HEK293 (cell line): Measurements from ENCODE around the gene MDM4.
A peak's percentile ranks its signal among the peaks of the same experiment; 100 is the strongest.

ENCODE experiments used
- BCL11B ChIP-seq: fragments of 450-650 bp; formaldehyde crosslinking; IDR thresholded peaks from 2 replicates; pipeline ENCODE4 v1.5.1; 2016; ENCODE audit warnings: low read depth, missing biosample characterization, missing genetic modification characterization
- GLIS2 ChIP-seq: fragments of 450-650 bp; formaldehyde crosslinking; IDR thresholded peaks from 2 replicates; pipeline ENCODE4 v1.5.1; 2016; ENCODE audit warnings: missing biosample characterization, missing genetic modification characterization
- IKZF3 ChIP-seq: fragments of 450-650 bp; IDR thresholded peaks from 2 replicates; pipeline ENCODE4 v1.5.0; 2018; ENCODE audit warnings: missing biosample characterization, mild to moderate bottlenecking, missing genetic modification characterization, moderate library complexity
- KLF1 ChIP-seq: fragments of 450-650 bp; formaldehyde crosslinking; IDR thresholded peaks from 2 replicates; pipeline ENCODE4 v1.5.1; 2016; ENCODE audit warnings: missing biosample characterization, missing genetic modification characterization
- KLF16 ChIP-seq: fragments of 450-650 bp; formaldehyde crosslinking; IDR thresholded peaks from 2 replicates; pipeline ENCODE4 v1.5.1; 2017; ENCODE audit warnings: missing biosample characterization, missing genetic modification characterization
- MEIS1 ChIP-seq: sonication (generic); formaldehyde crosslinking; IDR thresholded peaks from 2 replicates; pipeline ENCODE4 v1.8.1; 2022; ENCODE audit warnings: missing genetic modification reagents, mild to moderate bottlenecking, borderline replicate concordance
- MZF1 ChIP-seq: fragments of 450-650 bp; formaldehyde crosslinking; IDR thresholded peaks from 2 replicates; pipeline ENCODE4 v1.5.1; 2017; ENCODE audit warnings: missing biosample characterization, missing genetic modification characterization, borderline replicate concordance
- PRDM4 ChIP-seq: fragments of 450-650 bp; formaldehyde crosslinking; IDR thresholded peaks from 2 replicates; pipeline ENCODE4 v1.5.1; 2017; ENCODE audit warnings: missing biosample characterization, missing genetic modification characterization
- SP3 ChIP-seq: fragments of 450-650 bp; formaldehyde crosslinking; IDR thresholded peaks from 2 replicates; pipeline ENCODE4 v1.5.1; 2016; ENCODE audit warnings: missing biosample characterization, missing genetic modification characterization
- WT1 ChIP-seq: fragments of 450-650 bp; formaldehyde crosslinking; IDR thresholded peaks from 2 replicates; pipeline ENCODE4 v1.5.1; 2016; ENCODE audit warnings: missing biosample characterization, missing genetic modification characterization
- ZBTB1 ChIP-seq: fragments of 450-650 bp; formaldehyde crosslinking; IDR thresholded peaks from 2 replicates; pipeline ENCODE4 v1.5.1; 2016; ENCODE audit warnings: missing biosample characterization, missing genetic modification characterization
- ZBTB17 ChIP-seq: fragments of 450-650 bp; formaldehyde crosslinking; IDR thresholded peaks from 2 replicates; pipeline ENCODE4 v1.5.1; 2016; ENCODE audit warnings: missing biosample characterization, missing genetic modification characterization
- ZEB2 ChIP-seq: fragments of 450-650 bp; formaldehyde crosslinking; IDR thresholded peaks from 2 replicates; pipeline ENCODE4 v1.5.1; 2016; ENCODE audit warnings: missing biosample characterization, missing genetic modification characterization
- ZFP37 ChIP-seq: fragments of 450-650 bp; formaldehyde crosslinking; IDR thresholded peaks from 2 replicates; pipeline ENCODE4 v1.5.1; 2016; ENCODE audit warnings: missing biosample characterization, missing genetic modification characterization
- ZNF121 ChIP-seq: fragments of 450-650 bp; formaldehyde crosslinking; IDR thresholded peaks from 2 replicates; pipeline ENCODE4 v1.5.1; 2016; ENCODE audit warnings: missing biosample characterization, missing genetic modification characterization
- ZNF202 ChIP-seq: fragments of 450-650 bp; formaldehyde crosslinking; IDR thresholded peaks from 2 replicates; pipeline ENCODE4 v1.5.1; 2016; ENCODE audit warnings: missing biosample characterization, missing genetic modification characterization, borderline replicate concordance
- ZNF221 ChIP-seq: fragments of 450-650 bp; formaldehyde crosslinking; IDR thresholded peaks from 2 replicates; pipeline ENCODE4 v1.5.1; 2017; ENCODE audit warnings: missing biosample characterization, missing genetic modification characterization, borderline replicate concordance
- ZNF24 ChIP-seq: fragments of 450-650 bp; formaldehyde crosslinking; IDR thresholded peaks from 2 replicates; pipeline ENCODE4 v1.5.1; 2016; ENCODE audit warnings: missing biosample characterization, missing genetic modification characterization
- ZNF274 ChIP-seq, 2 experiments: fragments of 200-500 bp in 1 of 2; fragments of 450-650 bp in 1 of 2; sonication (Bioruptor generic) in 1 of 2; formaldehyde crosslinking in 1 of 2; IDR thresholded peaks; 2 replicates each; pipeline versions ENCODE4 v1.5.1 to v1.6.1; 2014 to 2016; ENCODE audit warnings: borderline replicate concordance in 1 of 2, inconsistent platforms in 1 of 2, low read length in 1 of 2, missing biosample characterization in 1 of 2, missing genetic modification characterization in 1 of 2
- ZNF335 ChIP-seq: fragments of 450-650 bp; formaldehyde crosslinking; conservative IDR thresholded peaks from 2 replicates; pipeline ENCODE4 v1.5.1; 2016; ENCODE audit warnings: missing biosample characterization, missing genetic modification characterization
- ZNF341 ChIP-seq: fragments of 450-650 bp; formaldehyde crosslinking; IDR thresholded peaks from 2 replicates; pipeline ENCODE4; 2016; ENCODE audit warnings: low read depth, missing biosample characterization, missing genetic modification characterization
- ZNF354C ChIP-seq: fragments of 450-650 bp; formaldehyde crosslinking; IDR thresholded peaks from 2 replicates; pipeline ENCODE4 v1.5.1; 2016; ENCODE audit warnings: missing biosample characterization, missing genetic modification characterization, low read depth, borderline replicate concordance
- ZNF366 ChIP-seq: fragments of 450-650 bp; formaldehyde crosslinking; conservative IDR thresholded peaks from 2 replicates; pipeline ENCODE4 v1.5.1; 2016; ENCODE audit warnings: missing biosample characterization, missing genetic modification characterization
- ZNF37A ChIP-seq: fragments of 450-650 bp; IDR thresholded peaks from 2 replicates; pipeline ENCODE4 v1.5.1; 2018; ENCODE audit warnings: missing biosample characterization, missing genetic modification characterization
- ZNF449 ChIP-seq: fragments of 450-650 bp; formaldehyde crosslinking; IDR thresholded peaks from 2 replicates; pipeline ENCODE4 v1.5.1; 2017; ENCODE audit warnings: missing biosample characterization, mild to moderate bottlenecking, missing genetic modification characterization, moderate library complexity
- ZNF510 ChIP-seq: fragments of 450-650 bp; formaldehyde crosslinking; IDR thresholded peaks from 2 replicates; pipeline ENCODE4 v1.5.1; 2018; ENCODE audit warnings: mild to moderate bottlenecking, missing genetic modification characterization, missing biosample characterization; ENCODE audit not compliant: insufficient replicate concordance
- ZNF560 ChIP-seq: fragments of 450-650 bp; formaldehyde crosslinking; IDR thresholded peaks from 2 replicates; pipeline ENCODE4 v1.5.1; 2017; ENCODE audit warnings: missing biosample characterization, missing genetic modification characterization, borderline replicate concordance
- ZNF585B ChIP-seq: fragments of 450-650 bp; formaldehyde crosslinking; IDR thresholded peaks from 2 replicates; pipeline ENCODE4 v1.5.1; 2016; ENCODE audit warnings: missing biosample characterization, missing genetic modification characterization
- ZNF600 ChIP-seq: fragments of 450-650 bp; formaldehyde crosslinking; IDR thresholded peaks from 2 replicates; pipeline ENCODE4 v1.5.1; 2016; ENCODE audit warnings: missing biosample characterization, missing genetic modification characterization
- ZNF660 ChIP-seq: fragments of 450-650 bp; IDR thresholded peaks from 2 replicates; pipeline ENCODE4 v1.5.1; 2018; ENCODE audit warnings: missing biosample characterization, mild to moderate bottlenecking, missing genetic modification characterization
- ZNF670 ChIP-seq: fragments of 450-650 bp; formaldehyde crosslinking; IDR thresholded peaks from 2 replicates; pipeline ENCODE4 v1.5.1; 2016; ENCODE audit warnings: missing biosample characterization, missing genetic modification characterization, low read depth
- ZNF76 ChIP-seq: fragments of 450-650 bp; formaldehyde crosslinking; IDR thresholded peaks from 2 replicates; pipeline ENCODE4; 2016; ENCODE audit warnings: low read depth, missing biosample characterization, missing genetic modification characterization, borderline replicate concordance
- ZNF776 ChIP-seq: fragments of 450-650 bp; formaldehyde crosslinking; IDR thresholded peaks from 2 replicates; pipeline ENCODE4 v1.5.0; 2017; ENCODE audit warnings: missing biosample characterization, missing genetic modification characterization, borderline replicate concordance
- ZNF792 ChIP-seq: fragments of 450-650 bp; formaldehyde crosslinking; IDR thresholded peaks from 2 replicates; pipeline ENCODE4 v1.5.1; 2016; ENCODE audit warnings: missing biosample characterization, missing genetic modification characterization
- ZSCAN18 ChIP-seq: fragments of 450-650 bp; formaldehyde crosslinking; IDR thresholded peaks from 2 replicates; pipeline ENCODE4 v1.5.1; 2016; ENCODE audit warnings: missing biosample characterization, missing genetic modification characterization

Gene MDM4

GRCh38 chr1:204516180-204516879, at the start of gene MDM4 (continued):
- 0 out of 2 replicates have a peak, but pooled peaks have one; percentile 65 for TF ChIP-seq ZNF670
- peak; percentile 62; the same call in 1 of the 2 replicates for TF ChIP-seq ZNF121 (tag by site-specific recombination)
- TF ChIP-seq ZNF510 (tag by site-specific recombination) = no peak
- TF ChIP-seq ZNF24 (tag by site-specific recombination) = peak; percentile 89
- peak; percentile 100 for TF ChIP-seq GLIS2
- TF ChIP-seq ZNF660 = peak; percentile 88; the same call in 1 of the 2 replicates
- peak; percentile 94 for TF ChIP-seq ZEB2 (tag by site-specific recombination)
- TF ChIP-seq ZNF335 (tag by site-specific recombination) = peak; percentile 99
- no peak for TF ChIP-seq ZBTB1
- peak; percentile 96 for TF ChIP-seq KLF16 (tag by site-specific recombination)
- peak; percentile 81; the same call in 1 of the 2 replicates for TF ChIP-seq BCL11B (tag by site-specific recombination)
- no peak for TF ChIP-seq ZNF274 (IDR thresholded peaks at IDR 0.05; ENCODE audit: low read length)
- no peak for TF ChIP-seq ZNF274 (tag by site-specific recombination; IDR thresholded peaks at IDR 0.05; ENCODE audit: borderline replicate concordance)
- no peak for TF ChIP-seq ZNF560 (tag by site-specific recombination)
- TF ChIP-seq KLF1 (tag by site-specific recombination) = no peak; the same call in 1 of the 2 replicates
- TF ChIP-seq ZNF37A (tag by site-specific recombination) = no peak
- TF ChIP-seq ZNF449 (tag by site-specific recombination) = peak; percentile 89
- TF ChIP-seq ZNF585B (tag by site-specific recombination) = no peak
- peak; percentile 82 for TF ChIP-seq ZNF600
- no peak for TF ChIP-seq ZNF776 (tag by site-specific recombination)
- peak; percentile 88 for TF ChIP-seq ZNF341 (tag by site-specific recombination)
- no peak for TF ChIP-seq ZNF221 (tag by site-specific recombination)
- TF ChIP-seq ZNF354C (tag by site-specific recombination) = no peak
- TF ChIP-seq ZSCAN18 (tag by site-specific recombination) = peak; percentile 77
- no peak for TF ChIP-seq ZNF202
- TF ChIP-seq MEIS1 (CRISPR knock-in tag) = no peak; the same call in 1 of the 2 replicates
- peak; percentile 92 for TF ChIP-seq ZBTB17 (tag by site-specific recombination)
- no peak; the same call in 1 of the 2 replicates for TF ChIP-seq MZF1
- peak; percentile 84; the same call in 1 of the 2 replicates for TF ChIP-seq ZNF792
- TF ChIP-seq PRDM4 (tag by site-specific recombination) = 0 out of 2 replicates have a peak, but pooled peaks have one; percentile 12
- 0 out of 2 replicates have a peak, but pooled peaks have one; percentile 21 for TF ChIP-seq IKZF3 (tag by site-specific recombination)
- no peak; the same call in none of the 2 replicates for TF ChIP-seq WT1 (tag by site-specific recombination)
- peak; percentile 90 for TF ChIP-seq ZNF366
- peak; percentile 78 for TF ChIP-seq ZNF76 (tag by site-specific recombination)
- TF ChIP-seq ZFP37 = peak; percentile 92
- TF ChIP-seq SP3 (tag by site-specific recombination) = peak; percentile 83
